SK-N-SH (cell line): ENCODE data around the gene SP7. TPM values are rescaled to one million over a fixed set of nuclear protein-coding genes. Genes with fewer than 3 reads are reported as not detected.

ENCODE experiments used
- CTCF ChIA-PET: fragments of 300-600, 350-600 bp; formaldehyde crosslinking; extraction: SDS; loops from one replicate; lab custom pipeline; 2021; lab: Yijun Ruan, JAX
- POLR2A ChIA-PET: fragments of 350-600 bp; sonication (Branson Sonifier 250); formaldehyde crosslinking; extraction: SDS; loops from one replicate; lab custom pipeline; 2020; ENCODE audit warnings: antibody characterized with exemption, inconsistent platforms; lab: Yijun Ruan, JAX
- DNase-seq: peaks from one replicate; pipeline ENCODE4 v3.0.0; 2012
- H2AFZ ChIP-seq: fragments of 200-600 bp; sonication (generic); 2 replicates; pipeline ENCODE4 v1.8.1; 2016; ENCODE audit warnings: antibody characterized with exemption, mild to moderate bottlenecking, low read depth
- H3F3A ChIP-seq: fragments of 200-600 bp; sonication (generic); replicated peaks from 2 replicates; pipeline ENCODE3; 2016; ENCODE audit warnings: antibody characterized with exemption, mild to moderate bottlenecking; ENCODE audit not compliant: insufficient read depth
- H3K27ac ChIP-seq, 2 experiments: fragments of 200-500 bp in 1 of 2; fragments of 200-600 bp in 1 of 2; sonication (Bioruptor generic) in 1 of 2; sonication (generic), shearing (Covaris generic) in 1 of 2; 2 replicates each; pipeline versions ENCODE4 v1.5.1 to v1.6.1; 2014 to 2016; ENCODE audit warnings: low read depth in 2 of 2, inconsistent platforms in 1 of 2, low read length in 1 of 2, mild to moderate bottlenecking in 1 of 2, mixed read lengths in 1 of 2
- H3K27me3 ChIP-seq: fragments of 200-600 bp; sonication (generic), shearing (Covaris generic); 2 replicates; pipeline ENCODE4 v1.6.1; 2016; ENCODE audit warnings: mixed run types; ENCODE audit not compliant: insufficient read depth
- H3K36me3 ChIP-seq, 2 experiments: fragments of 200-500 bp in 1 of 2; fragments of 200-600 bp in 1 of 2; sonication (Bioruptor generic) in 1 of 2; sonication (generic) in 1 of 2; replicated peaks in 1 of 2; 2 replicates each; pipeline versions ENCODE3 to v1.5.1; 2014 to 2016; ENCODE audit warnings: low read length in 1 of 2, mild to moderate bottlenecking in 1 of 2; ENCODE audit not compliant: insufficient read depth in 2 of 2, control insufficient read depth in 1 of 2
- H3K4me1 ChIP-seq, 2 experiments: fragments of 200-500 bp in 1 of 2; fragments of 200-600 bp in 1 of 2; sonication (Bioruptor generic) in 1 of 2; sonication (generic), shearing (Covaris generic) in 1 of 2; 2 replicates each; pipeline versions ENCODE4 v1.5.1 to v1.6.1; 2014 to 2016; ENCODE audit warnings: low read depth in 1 of 2, low read length in 1 of 2, mixed run types in 1 of 2; ENCODE audit not compliant: insufficient read depth in 2 of 2, control insufficient read depth in 1 of 2
- H3K4me2 ChIP-seq: fragments of 200-600 bp; sonication (generic), shearing (Covaris generic); 2 replicates; pipeline ENCODE4 v1.6.1; 2017; ENCODE audit warnings: mixed run types
- H3K4me3 ChIP-seq, 2 experiments: fragments of 200-500 bp in 1 of 2; fragments of 200-600 bp in 1 of 2; sonication (Bioruptor generic) in 1 of 2; sonication (generic), shearing (Covaris generic) in 1 of 2; 2 replicates each; pipeline versions ENCODE4 v1.5.1 to v1.8.1; 2014 to 2016; ENCODE audit warnings: low read depth in 2 of 2, inconsistent platforms in 1 of 2, low read length in 1 of 2, mild to moderate bottlenecking in 1 of 2, mixed read lengths in 1 of 2, moderate library complexity in 1 of 2
- H3K79me2 ChIP-seq: fragments of 200-600 bp; sonication (generic); 2 replicates; pipeline ENCODE4 v1.8.1; 2017; ENCODE audit warnings: mild to moderate bottlenecking; ENCODE audit not compliant: insufficient read depth
- H3K9ac ChIP-seq: fragments of 200-600 bp; sonication (generic); 2 replicates; pipeline ENCODE4 v1.6.1; 2017; ENCODE audit warnings: mixed run types
- H3K9me2 ChIP-seq: fragments of 200-600 bp; sonication (generic); 2 replicates; pipeline ENCODE4 v1.6.1; 2017; ENCODE audit warnings: mixed run types
- H3K9me3 ChIP-seq: fragments of 200-600 bp; sonication (generic); 2 replicates; pipeline ENCODE4 v1.6.1; 2017; ENCODE audit warnings: mixed run types, mild to moderate bottlenecking, moderate library complexity
- H4K20me1 ChIP-seq: fragments of 200-600 bp; sonication (generic); 2 replicates; pipeline ENCODE4 v1.6.1; 2017; ENCODE audit warnings: mild to moderate bottlenecking, mixed run types; ENCODE audit not compliant: insufficient read depth
- FOXJ3 ChIP-seq: sonication (generic); formaldehyde crosslinking; IDR thresholded peaks from 2 replicates; pipeline ENCODE4 v1.5.1; 2020; ENCODE audit warnings: mild to moderate bottlenecking, missing genetic modification reagents
- GABPA ChIP-seq: IDR thresholded peaks from 2 replicates; pipeline ENCODE4 v1.4.0; 2012; ENCODE audit warnings: low read depth, mild to moderate bottlenecking
- GATA2 ChIP-seq: sonication (generic); formaldehyde crosslinking; IDR thresholded peaks from 2 replicates; pipeline ENCODE4 v1.5.0; 2020; ENCODE audit warnings: mild to moderate bottlenecking, missing genetic modification reagents
- JUND ChIP-seq: IDR thresholded peaks from 2 replicates; pipeline ENCODE4 v1.4.0; 2012
- MEF2A ChIP-seq: IDR thresholded peaks from 2 replicates; pipeline ENCODE4 v1.4.0; 2012; ENCODE audit warnings: low read depth, borderline replicate concordance
- MXI1 ChIP-seq: IDR thresholded peaks from 2 replicates; pipeline ENCODE4 v1.6.1; 2012; ENCODE audit warnings: mild to moderate bottlenecking, low read depth, low read length, improper control_type of control experiment
- NFIC ChIP-seq: IDR thresholded peaks from 2 replicates; pipeline ENCODE4 v1.4.0; 2012; ENCODE audit warnings: borderline replicate concordance
- NRF1 ChIP-seq: IDR thresholded peaks from 2 replicates; pipeline ENCODE4 v1.6.1; 2012; ENCODE audit warnings: low read depth, mild to moderate bottlenecking, low read length
- SMC3 ChIP-seq: IDR thresholded peaks from 2 replicates; pipeline ENCODE4 v1.6.1; 2012; ENCODE audit warnings: low read depth, low read length, improper control_type of control experiment
- TAF1 ChIP-seq: IDR thresholded peaks from 2 replicates; pipeline ENCODE4 v1.6.1; 2012; ENCODE audit warnings: low read depth, mild to moderate bottlenecking, low read length, moderate library complexity, borderline replicate concordance
- TCF12 ChIP-seq: IDR thresholded peaks from 2 replicates; pipeline ENCODE4 v1.4.0; 2012
- TEAD4 ChIP-seq: IDR thresholded peaks from 2 replicates; pipeline ENCODE4 v1.4.0; 2012; ENCODE audit warnings: mild to moderate bottlenecking, borderline replicate concordance; ENCODE audit not compliant: insufficient read depth
- YY1 ChIP-seq: IDR thresholded peaks from 2 replicates; pipeline ENCODE4 v1.4.0; 2012; ENCODE audit warnings: low read depth, mild to moderate bottlenecking
- WGBS: methylation state at CpG from one replicate; pipeline ENCODE4 v1.1.6; 2017; ENCODE audit warnings: low lambda C conversion rate; 5-methylcytosine and 5-hydroxymethylcytosine counted together
- polyA plus RNA-seq, 3 experiments: library from polyadenylated mRNA; depleted of rRNA; stranded (reverse); fragments of >200 nt; gene quantifications; 2 replicates each; pipeline ENCODE4 v1.2.3, GENCODE V29; 2012
- TF ChIP-seq, protein P1 (sequence below): IDR thresholded peaks from 2 replicates; pipeline ENCODE4 v1.4.0; 2012; ENCODE audit warnings: low read depth, borderline replicate concordance
- TF ChIP-seq, protein P2 (sequence below): fragments of 150-350 bp; IDR thresholded peaks from 2 replicates; pipeline ENCODE4 v1.6.1; 2016; ENCODE audit warnings: mild to moderate bottlenecking, low read depth, low read length
- TF ChIP-seq, protein P3 (sequence below): IDR thresholded peaks from 2 replicates; pipeline ENCODE4; 2012

SP7 gene
- polyA plus RNA-seq, 1 of the 3 experiments (the other 2 are of a cell fraction), result not detected

DNA sequence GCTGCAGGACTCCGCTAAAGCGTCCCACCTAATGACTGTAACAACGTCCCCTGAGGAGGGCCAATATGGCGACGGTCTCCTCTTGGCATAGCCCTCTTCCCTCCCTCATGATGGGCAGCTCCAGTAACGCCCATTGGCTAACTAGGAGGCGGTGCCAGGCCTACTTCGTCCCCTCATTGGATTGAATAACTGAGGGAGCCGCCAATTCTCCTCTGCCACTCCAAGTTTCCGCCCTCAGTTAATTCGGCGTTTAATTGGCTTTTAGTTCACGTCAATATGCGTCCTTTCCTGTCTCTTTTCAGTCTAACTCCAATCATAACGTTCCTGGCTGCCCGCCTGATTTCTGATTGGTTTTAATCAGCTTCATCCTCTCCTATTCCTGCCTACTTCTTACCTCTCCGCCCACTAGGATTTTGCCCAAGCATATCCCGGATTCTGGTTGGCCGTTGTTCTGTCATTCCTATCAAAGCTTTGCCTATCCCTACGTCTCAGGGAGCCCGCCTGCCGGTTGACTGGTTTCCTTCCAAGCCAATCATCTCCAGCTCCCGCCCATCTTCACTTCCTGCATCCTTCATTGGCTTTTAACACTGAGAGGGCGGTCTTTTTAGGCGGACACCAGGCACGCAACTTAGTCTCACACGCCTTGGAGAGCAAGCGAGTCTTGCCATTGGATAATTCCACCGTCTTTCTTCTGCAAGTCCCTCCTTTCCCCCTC is 43.4 kb upstream of the SP7 start (continued):
- TF ChIP-seq SMC3 (no peak), TCF12 (no peak), TEAD4 (no peak), YY1 (peak; percentile 90), TAF1 (peak; percentile 82; the same call in 1 of the 2 replicates), JUND (no peak), MEF2A (no peak), GATA2 (CRISPR knock-in tag) (no peak), NRF1 (no peak)
- TF ChIP-seq, protein P1, sequence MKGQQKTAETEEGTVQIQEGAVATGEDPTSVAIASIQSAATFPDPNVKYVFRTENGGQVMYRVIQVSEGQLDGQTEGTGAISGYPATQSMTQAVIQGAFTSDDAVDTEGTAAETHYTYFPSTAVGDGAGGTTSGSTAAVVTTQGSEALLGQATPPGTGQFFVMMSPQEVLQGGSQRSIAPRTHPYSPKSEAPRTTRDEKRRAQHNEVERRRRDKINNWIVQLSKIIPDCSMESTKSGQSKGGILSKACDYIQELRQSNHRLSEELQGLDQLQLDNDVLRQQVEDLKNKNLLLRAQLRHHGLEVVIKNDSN, result no peak
- TF ChIP-seq, protein P2, sequence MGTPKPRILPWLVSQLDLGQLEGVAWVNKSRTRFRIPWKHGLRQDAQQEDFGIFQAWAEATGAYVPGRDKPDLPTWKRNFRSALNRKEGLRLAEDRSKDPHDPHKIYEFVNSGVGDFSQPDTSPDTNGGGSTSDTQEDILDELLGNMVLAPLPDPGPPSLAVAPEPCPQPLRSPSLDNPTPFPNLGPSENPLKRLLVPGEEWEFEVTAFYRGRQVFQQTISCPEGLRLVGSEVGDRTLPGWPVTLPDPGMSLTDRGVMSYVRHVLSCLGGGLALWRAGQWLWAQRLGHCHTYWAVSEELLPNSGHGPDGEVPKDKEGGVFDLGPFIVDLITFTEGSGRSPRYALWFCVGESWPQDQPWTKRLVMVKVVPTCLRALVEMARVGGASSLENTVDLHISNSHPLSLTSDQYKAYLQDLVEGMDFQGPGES, result peak; percentile 96

DNA sequence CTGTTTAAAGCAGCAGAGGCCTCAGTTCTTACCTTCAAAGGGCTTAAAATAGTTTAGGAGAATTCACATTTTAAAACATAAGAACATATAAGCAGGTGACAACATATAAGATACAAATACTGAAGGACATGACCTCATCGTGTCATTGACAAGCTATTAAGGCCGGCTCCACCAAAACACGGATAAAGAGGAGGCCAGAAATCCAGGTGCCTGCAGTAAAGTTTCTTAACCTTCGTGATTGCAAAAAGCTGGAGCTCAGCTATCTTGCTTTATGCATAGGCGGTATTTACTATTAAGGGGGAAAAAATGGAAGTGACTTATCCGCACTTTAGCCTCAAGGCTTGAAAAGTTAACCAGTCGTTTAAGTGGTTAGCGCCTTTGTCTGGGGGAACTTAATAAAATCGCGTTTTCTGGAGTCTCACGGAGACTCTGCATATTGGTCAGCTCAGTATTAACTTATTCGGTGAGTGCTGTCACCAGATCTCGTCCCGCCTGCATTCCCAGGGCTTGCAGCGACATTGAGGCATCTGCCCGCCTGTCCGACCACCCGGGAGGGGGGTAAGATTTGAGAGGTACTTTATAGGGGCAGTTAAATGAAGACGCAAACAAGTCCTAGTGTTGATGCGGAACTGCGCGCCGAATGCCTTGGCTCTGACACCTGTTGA is 42.7 kb upstream of the SP7 start:
- H3K27ac ChIP-seq, result peak overlapping the region; percentile 76 to 96
- peaks cover 25 to 29% of the 10 kb centered on the region in 2 experiments; a peak in 3 of 4 replicates for H3K4me1 ChIP-seq
- H3K9me3 ChIP-seq, result no peaks in the 10 kb centered on the region
- WGBS, result 27% methylated on average over 22 of the region's 23 CpGs
- no peaks in the 10 kb centered on the region for H3K9me2 ChIP-seq
- POLR2A ChIA-PET, result interaction anchor here (0.6 to 2.2 kb wide), 10 partner anchors 12 to 807 kb away, joined by 3 to 19 read pairs (median 4); partner anchors contain the start of genes AAAS, MAP3K12 and PRR13
- H3K79me2 ChIP-seq, result peaks cover 29% of the 10 kb centered on the region
- peak overlapping the region; percentile 52 to 59 for H3K4me3 ChIP-seq
- H3K27me3 ChIP-seq, result no peaks in the 10 kb centered on the region
- peaks cover 21% of the 10 kb centered on the region for H3F3A ChIP-seq
- H3K36me3 ChIP-seq, result peaks cover 14 to 15% of the 10 kb centered on the region in 2 experiments
- H3K4me2 ChIP-seq, result peak overlapping the region; percentile 73
- peak overlapping the region; percentile 80 for H2AFZ ChIP-seq
- 0 out of 2 replicates have a peak, but pooled peaks cover 6% of the 10 kb centered on the region for H4K20me1 ChIP-seq
- TF ChIP-seq FOXJ3 (CRISPR knock-in tag) (no peak), JUND (no peak), GABPA (no peak), MXI1 (0 out of 2 replicates have a peak, but pooled peaks have one; percentile 22), NFIC (no peak), TCF12 (no peak)
- TF ChIP-seq, protein P3, sequence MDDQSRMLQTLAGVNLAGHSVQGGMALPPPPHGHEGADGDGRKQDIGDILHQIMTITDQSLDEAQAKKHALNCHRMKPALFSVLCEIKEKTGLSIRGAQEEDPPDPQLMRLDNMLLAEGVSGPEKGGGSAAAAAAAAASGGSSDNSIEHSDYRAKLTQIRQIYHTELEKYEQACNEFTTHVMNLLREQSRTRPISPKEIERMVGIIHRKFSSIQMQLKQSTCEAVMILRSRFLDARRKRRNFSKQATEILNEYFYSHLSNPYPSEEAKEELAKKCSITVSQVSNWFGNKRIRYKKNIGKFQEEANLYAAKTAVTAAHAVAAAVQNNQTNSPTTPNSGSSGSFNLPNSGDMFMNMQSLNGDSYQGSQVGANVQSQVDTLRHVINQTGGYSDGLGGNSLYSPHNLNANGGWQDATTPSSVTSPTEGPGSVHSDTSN, result no peak
- DNase-seq, result no peak
- H3K9ac ChIP-seq, result peak overlapping the region; percentile 68
- CTCF ChIA-PET, result interaction anchor here (0.8 to 3.3 kb wide), 9 partner anchors 9 to 57 kb away, joined by 3 to 23 read pairs (median 6); partner anchors contain the start of gene AAAS
